SK-N-MC (cell line): Measurements from ENCODE around the gene SLC35F2.
A peak's percentile ranks its signal among the peaks of the same experiment; 100 is the strongest.

Experiments
- EZH2 ChIP-seq: fragments of 200-600 bp; sonication (generic); IDR thresholded peaks from one replicate; pipeline ENCODE4 v1.6.1; 2017; ENCODE audit warnings: antibody characterized with exemption
- FOXP2 ChIP-seq: optimal IDR thresholded peaks from 2 replicates; pipeline ENCODE3; 2011; ENCODE audit warnings: mild to moderate bottlenecking, moderate library complexity; ENCODE audit not compliant: insufficient read depth; ENCODE audit errors: extremely low read length, control extremely low read depth
- POLR2AphosphoS5 ChIP-seq: IDR thresholded peaks from 2 replicates; pipeline ENCODE4 v1.6.1; 2012; ENCODE audit warnings: mild to moderate bottlenecking, low read depth, low read length, borderline replicate concordance

DNA sequence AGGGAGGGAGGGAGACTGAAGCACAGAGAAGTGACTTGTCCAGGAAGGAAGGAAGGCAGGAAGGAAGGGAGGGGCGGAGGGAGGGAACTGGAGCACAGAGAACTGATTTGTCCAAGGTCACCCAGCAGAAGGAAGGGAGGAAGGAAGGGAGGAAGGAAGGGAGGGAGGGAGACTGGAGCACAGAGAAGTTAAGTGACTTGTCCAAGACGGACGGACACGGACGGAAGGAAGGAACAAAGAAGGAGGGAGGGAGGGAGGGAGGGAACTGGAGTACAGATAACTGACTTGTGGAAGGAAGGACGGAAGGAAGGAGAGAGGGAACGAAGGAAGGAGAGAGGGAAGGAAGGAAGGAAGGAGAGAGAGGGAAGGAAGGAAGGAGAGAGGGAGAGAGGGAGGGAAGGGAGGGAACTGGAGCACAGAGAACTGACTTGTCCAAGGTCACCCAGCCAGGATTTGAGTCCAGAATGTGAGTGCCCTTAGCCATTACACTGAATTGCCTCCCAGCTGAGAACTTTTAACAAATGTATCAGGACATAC, 1.5 kb downstream of the SLC35F2 start:
- TF ChIP-seq EZH2 (no peak), POLR2AphosphoS5 (peak; percentile 54; the same call in 1 of the 2 replicates), FOXP2 (no peak)
